GM19468 (cell line): ENCODE results near the gene NOTCH1.

Experiments used
- ATAC-seq: cut with Tn5 transposase; IDR thresholded peaks from one replicate; pipeline ENCODE4 v1.9.1; 2021; ENCODE audit warnings: mild to moderate bottlenecking, moderate library complexity, moderate number of reproducible peaks; ENCODE audit not compliant: unreplicated experiment; ENCODE audit errors: extremely low read depth

NOTCH1 gene

DNA sequence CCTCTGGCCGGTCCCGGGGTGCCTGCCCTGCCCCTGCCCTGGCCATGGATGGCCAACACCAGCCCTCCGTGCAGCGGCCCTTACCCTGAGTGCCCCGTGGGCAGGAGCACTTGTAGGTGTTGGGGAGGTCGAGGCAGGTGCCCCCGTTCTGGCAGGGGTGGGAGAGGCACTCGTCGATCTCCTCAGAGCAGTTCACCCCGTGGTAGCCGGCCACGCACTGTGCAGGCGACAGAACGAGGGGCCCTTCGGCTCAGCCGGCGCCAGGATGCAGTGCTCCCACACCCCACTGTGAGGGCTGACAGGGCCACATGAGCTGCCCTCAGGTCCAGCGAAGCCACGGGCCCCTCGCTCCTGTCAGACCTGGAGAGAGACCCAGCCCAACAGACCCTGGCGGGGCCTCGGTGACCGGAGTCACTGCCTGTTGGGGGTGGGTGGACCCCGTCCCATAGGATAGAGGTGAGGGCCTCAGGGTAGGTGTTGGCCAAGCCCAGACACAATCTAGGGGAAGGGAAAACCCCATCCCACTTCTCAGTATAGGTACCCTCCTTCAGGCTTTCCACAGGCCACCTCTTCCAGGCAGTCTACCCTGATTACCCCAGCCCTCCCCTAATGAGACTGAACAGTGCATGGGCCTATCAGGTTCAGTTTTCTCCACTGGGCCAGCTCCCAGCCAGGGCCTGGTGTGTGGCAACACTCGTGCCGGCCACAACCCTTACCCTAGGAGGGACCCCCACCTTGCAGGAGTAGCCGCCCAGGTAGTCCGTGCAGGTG, 38.4 kb downstream of the NOTCH1 start:
- no peak for ATAC-seq

GRCh38 chr9:136506425-136506824, 39.4 kb downstream of the NOTCH1 start:
- ATAC-seq = no peak

GRCh38 chr9:136505406-136506403, 40.1 kb downstream of the NOTCH1 start:
- ATAC-seq = no peak

DNA sequence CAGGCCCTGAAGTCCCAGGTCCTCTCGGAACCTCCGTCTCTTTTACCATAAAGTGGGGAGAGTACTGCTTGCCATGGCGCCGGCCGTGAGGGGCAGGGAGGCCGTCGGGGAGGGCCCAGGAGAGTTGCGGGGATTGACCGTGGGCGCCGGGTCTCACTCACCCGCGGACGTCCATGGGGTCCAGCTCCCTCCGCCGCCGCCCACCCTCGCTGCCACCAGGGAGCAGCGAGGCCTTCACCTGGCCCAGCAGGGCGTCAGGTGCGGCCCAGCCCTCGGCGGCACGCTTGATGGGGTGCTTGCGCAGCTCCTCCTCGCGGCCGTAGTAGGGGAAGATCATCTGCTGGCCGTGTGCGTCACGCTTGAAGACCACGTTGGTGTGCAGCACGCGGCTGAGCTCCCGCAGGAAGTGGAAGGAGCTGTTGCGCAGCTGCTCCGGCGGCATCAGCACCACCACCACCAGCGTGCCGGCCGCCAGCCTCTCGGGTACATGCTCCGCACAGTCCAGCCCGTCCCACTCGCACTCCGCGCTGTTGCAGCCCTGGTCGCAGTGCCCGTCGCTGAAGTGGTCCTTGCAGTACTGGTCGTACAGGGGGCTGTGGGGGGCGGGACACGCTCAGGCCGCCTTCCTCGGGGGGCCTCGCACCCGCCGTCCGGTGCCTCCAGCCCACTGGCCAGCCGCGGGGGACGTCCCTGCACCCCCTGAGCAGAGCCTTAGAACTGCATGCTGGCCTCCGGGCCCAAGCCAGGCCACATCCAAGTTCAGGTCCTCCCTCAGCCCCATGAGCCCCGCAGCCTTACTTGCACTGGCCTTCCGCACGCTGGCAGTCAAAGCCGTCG, 41.1 kb downstream of the NOTCH1 start:
- ATAC-seq = no peak

DNA sequence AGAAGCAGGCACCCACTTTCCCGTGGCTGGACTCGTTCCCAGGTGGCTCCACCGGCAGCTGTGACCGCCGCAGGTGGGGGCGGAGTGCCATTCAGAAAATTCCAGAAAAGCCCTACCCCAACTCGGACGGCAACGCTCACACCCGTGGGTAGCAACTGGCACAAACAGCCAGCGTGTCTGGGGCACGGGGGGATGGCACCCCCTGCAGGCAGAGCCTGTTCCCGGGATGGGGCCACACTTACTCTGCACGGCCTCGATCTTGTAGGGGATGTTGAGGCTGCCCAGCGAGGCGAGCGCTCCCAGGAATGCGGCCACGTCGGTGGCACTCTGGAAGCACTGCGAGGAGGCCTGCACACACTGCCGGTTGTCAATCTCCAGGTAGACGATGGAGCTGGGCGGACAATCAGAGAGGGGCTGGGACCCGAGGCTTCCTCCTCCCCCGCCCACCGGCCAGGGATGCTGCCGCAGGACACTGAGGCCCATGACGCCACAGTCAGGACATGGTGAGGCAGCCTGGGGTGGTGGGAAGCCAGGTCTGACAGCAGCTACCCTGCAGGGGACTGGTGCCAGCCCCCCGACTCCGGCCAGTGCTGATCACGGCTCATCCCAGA, 42.8 kb downstream of the NOTCH1 start:
- no peak for ATAC-seq

GRCh38 chr9:136502196-136502595, 43.7 kb downstream of the NOTCH1 start:
- ATAC-seq = no peak

DNA sequence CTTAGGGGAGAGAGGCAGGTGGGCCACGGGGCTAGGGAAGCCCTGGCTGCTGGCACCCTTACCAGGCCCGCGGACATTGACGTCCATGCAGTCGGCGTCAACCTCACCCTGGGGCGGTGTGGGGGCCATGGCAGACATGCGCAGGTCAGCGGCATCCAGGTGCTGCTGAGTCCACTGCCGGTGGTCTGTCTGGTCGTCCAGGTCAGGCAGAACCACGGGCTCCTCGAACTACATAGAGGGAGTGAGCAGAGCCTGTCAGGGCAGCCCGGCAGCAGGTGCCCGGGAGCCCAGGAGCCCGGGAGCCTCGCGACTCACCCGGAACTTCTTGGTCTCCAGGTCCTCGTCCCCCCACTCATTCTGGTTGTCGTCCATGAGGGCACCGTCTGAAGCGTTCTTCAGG, 44.2 kb downstream of the NOTCH1 start:
- no peak for ATAC-seq

DNA sequence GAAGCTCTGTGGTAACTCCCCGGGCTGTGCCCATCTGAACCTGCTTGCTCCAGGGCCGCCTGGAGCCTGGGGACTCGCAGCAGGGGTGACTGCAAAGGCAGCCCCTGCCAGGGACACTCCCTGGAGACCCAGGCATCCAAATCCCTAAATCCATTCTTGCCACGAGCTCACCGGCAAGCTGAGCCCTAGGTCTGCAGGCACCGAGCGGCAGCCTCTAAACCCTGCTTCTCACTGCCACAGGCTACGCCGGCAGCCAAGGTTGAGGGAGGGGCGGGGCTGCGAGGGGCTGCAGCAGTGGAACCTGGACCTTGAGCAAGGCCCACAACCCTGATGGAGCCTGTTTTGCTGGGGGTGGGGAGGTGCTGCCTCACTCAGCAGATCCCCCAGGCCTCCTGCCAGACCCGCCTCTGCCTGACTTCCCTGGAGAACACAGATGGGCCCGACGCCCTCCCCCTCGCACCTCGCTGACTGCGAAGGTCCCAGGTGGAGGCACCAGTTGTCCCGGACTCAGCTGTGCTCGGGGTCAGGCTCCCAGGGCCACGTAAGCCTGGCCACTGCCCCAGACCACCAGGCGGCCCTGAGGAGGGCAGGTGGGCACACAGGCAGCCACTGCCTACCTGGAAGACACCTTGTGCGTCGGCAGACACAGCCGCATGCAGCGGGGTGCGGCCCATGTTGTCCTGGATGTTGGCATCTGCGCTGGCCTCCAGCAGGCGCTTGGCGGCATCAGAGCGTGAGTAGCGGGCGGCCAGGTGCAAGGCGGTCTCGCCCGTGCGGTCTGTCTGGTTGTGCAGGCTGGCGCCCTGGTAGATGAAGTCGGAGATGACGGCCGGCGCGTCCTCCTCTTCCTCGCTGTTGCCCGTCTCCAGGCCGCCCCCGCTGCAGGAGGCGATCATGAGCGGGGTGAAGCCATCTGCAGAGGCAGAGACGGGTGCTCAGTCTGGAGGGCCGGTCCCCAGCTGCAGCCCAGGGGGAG, 45.6 kb downstream of the NOTCH1 start:
- no peak for ATAC-seq

DNA sequence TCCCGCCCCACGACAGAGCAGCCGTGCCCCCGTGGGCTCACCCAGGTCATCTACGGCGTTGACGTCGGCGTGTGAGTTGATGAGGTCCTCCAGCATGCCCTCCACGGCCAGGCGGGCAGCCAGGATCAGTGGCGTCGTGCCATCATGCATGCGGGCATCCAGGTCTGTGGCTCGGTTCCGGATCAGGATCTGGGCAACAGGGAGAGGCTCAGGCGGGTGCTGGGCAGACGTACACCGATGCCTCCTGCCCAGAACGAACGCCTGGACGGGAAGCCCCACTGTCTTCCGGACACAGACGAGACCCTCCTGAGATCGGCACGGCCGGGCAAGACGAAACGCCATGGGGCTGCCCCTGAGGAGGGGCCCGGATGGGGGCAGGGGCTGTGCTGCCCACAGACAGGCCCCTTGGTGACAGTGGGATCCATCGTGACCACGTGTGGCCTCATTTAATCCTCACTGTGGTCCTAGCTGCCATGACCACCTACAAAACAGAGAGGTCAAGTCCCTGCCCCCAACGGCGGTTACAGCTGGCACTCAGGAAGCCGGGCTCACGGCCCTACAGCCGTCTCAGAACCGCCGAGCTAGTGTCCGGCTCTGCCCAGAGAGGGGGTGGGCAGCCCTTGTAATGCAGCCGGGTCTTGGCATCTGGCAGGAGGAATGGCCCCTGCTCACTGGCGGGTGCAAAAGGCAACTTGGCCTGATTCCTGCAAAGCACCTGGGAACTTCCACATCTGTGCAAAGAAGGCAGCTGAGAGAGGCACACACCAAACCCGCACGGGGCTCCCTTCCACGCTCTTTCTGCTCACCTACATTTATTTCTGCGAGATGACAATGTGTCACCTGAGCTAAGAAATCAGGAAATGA, 46.5 kb downstream of the NOTCH1 start:
- ATAC-seq = no peak

DNA sequence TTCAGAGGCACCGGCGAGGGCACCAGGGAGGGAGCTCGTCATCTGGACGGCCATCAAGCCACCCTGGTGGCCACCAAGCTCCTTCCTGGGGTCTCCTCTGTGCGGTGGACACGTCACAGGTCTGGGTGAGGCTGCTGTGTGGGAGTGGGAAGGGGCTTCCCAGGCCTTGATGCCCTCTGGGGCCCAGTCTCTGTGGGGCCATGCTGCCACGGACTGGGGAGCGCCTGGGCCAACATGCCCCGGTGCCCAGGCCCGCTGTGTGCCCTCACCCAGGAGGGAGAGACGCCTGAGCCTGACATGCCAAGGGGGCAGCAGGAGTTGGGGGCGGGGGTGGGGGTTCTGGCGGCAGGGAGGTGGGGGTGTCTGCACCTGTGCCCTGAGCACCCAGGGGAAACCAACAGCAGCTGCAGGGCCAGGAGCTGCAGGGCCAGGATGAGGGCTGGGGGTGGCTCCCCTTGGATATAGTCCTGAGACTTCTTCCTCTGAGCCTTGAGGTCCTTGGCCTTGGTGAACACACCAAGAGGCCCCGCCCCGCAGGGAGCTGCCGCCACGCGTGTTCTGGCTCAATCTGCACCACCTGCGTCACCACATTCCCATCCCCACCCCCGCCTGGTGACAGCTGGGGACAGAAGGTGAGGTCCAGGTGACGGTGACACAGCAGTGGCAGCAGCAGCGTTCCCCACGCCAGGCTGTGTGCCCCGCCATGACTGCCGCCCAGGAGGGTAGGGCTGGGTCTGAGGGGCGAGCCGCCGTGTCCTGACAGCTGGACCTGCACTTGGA, 47.7 kb downstream of the NOTCH1 start:
- no peak for ATAC-seq

GRCh38 chr9:136496801-136497620, 48.8 kb downstream of the NOTCH1 start:
- no peak for ATAC-seq

DNA sequence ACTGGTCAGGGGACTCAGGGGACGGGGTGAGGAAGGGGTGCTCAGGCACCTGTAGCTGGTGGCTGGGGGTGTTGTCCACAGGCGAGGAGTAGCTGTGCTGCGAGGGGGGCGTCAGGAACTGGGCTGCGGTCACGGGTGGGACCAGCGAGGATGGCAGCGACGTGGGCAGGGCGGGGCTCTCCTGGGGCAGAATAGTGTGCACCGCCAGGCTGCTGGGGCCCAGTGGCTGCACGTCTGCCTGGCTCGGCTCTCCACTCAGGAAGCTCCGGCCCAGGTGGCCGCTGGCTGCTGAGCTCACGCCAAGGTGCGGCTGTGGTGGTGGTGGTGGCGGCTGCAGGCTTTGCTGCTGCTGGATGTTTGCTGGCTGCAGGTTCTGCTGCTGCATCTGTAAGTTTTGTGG, 49.7 kb downstream of the NOTCH1 start:
- ATAC-seq = no peak

- ATAC-seq = no peak
These were observed 50.5 kb downstream of the NOTCH1 start for GRCh38 chr9:136495238-136495800.

- ATAC-seq = no peak
These were observed 51.2 kb downstream of the NOTCH1 start for GRCh38 chr9:136494531-136495215.

DNA sequence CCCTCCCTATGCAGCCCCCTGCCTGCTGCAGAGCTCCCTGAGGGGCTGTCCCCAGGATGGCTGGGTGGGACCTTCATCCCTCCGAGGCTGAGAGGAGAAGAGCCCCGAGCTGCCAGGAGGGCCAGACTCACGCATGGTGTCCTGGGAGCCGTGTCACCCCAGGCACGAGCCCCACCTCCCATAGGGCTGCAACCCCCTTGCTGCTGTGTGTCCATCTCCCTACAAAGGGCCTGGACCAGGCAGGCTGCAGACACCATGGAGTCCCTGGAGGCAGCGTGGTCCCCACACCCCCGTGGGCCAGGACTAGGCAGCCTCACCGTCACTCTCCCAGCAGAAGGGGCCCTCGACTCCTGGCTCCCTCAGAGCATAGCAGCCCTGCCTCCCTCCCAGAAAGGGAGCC, 51.8 kb downstream of the NOTCH1 start:
- no peak for ATAC-seq
